GM23248 (cell line): Measurements from ENCODE around the gene TMEM132A. TPM values are rescaled to one million over a fixed set of nuclear protein-coding genes. Genes with fewer than 3 reads are reported as not detected.

Experiments
- DNase-seq: peaks from one replicate; pipeline ENCODE4 v3.0.0-alpha.2; 2015
- H2AFZ ChIP-seq: fragments of 200-600 bp; sonication (generic); 2 replicates; pipeline ENCODE4 v1.6.1; 2016; ENCODE audit warnings: antibody characterized with exemption
- H3F3A ChIP-seq: fragments of 200-600 bp; sonication (generic); 2 replicates; pipeline ENCODE4 v1.6.1; 2016; ENCODE audit warnings: mild to moderate bottlenecking, antibody characterized with exemption, mixed run types; ENCODE audit not compliant: insufficient read depth
- H3K27ac ChIP-seq: fragments of 200-600 bp; sonication (generic); 2 replicates; pipeline ENCODE4 v1.5.1; 2016; ENCODE audit warnings: mild to moderate bottlenecking
- H3K27me3 ChIP-seq: fragments of 200-600 bp; sonication (generic); replicated peaks from 2 replicates; pipeline ENCODE4 v1.6.1; 2016; ENCODE audit warnings: mild to moderate bottlenecking; ENCODE audit not compliant: insufficient read depth
- H3K36me3 ChIP-seq: fragments of 200-600 bp; sonication (generic); 2 replicates; pipeline ENCODE4 v1.6.1; 2016; ENCODE audit warnings: low read depth, mild to moderate bottlenecking
- H3K4me1 ChIP-seq: fragments of 200-600 bp; sonication (generic); 2 replicates; pipeline ENCODE4 v1.6.1; 2016; ENCODE audit warnings: mild to moderate bottlenecking; ENCODE audit not compliant: insufficient read depth
- H3K4me2 ChIP-seq: fragments of 200-600 bp; sonication (generic); one replicate; pipeline ENCODE4 v1.6.1; 2016; ENCODE audit warnings: mild to moderate bottlenecking; ENCODE audit not compliant: unreplicated experiment
- H3K4me3 ChIP-seq: fragments of 200-600 bp; sonication (generic); 2 replicates; pipeline ENCODE4 v1.5.1; 2016; ENCODE audit warnings: mild to moderate bottlenecking
- H3K79me2 ChIP-seq: fragments of 200-600 bp; sonication (generic); 2 replicates; pipeline ENCODE4 v1.6.1; 2016; ENCODE audit warnings: mild to moderate bottlenecking; ENCODE audit not compliant: insufficient read depth
- H3K9ac ChIP-seq: fragments of 200-600 bp; sonication (generic); 2 replicates; pipeline ENCODE4 v1.6.1; 2016; ENCODE audit warnings: mild to moderate bottlenecking
- H3K9me2 ChIP-seq: fragments of 200-600 bp; sonication (generic); 2 replicates; pipeline ENCODE4 v1.6.1; 2016; ENCODE audit warnings: mixed run types, mild to moderate bottlenecking, moderate library complexity; ENCODE audit not compliant: insufficient read depth
- H3K9me3 ChIP-seq: fragments of 200-600 bp; sonication (generic); one replicate; pipeline ENCODE4 v1.6.1; 2017; ENCODE audit warnings: low read depth
- H4K20me1 ChIP-seq: fragments of 200-600 bp; sonication (generic); 2 replicates; pipeline ENCODE4 v1.6.0; 2016; ENCODE audit not compliant: insufficient read depth
- EZH2 ChIP-seq: fragments of 200-600 bp; sonication (generic); IDR thresholded peaks from 2 replicates; pipeline ENCODE4 v1.6.1; 2018; ENCODE audit warnings: antibody characterized with exemption, mild to moderate bottlenecking; ENCODE audit not compliant: insufficient read depth, poor library complexity, severe bottlenecking
- EZH2phosphoT487 ChIP-seq: fragments of 200-600 bp; sonication (generic); IDR thresholded peaks from 2 replicates; pipeline ENCODE4 v1.6.1; 2018; ENCODE audit warnings: antibody characterized with exemption, moderate library complexity, mild to moderate bottlenecking, low read depth; ENCODE audit not compliant: insufficient read depth
- WGBS, 2 experiments: methylation state at CpG; one replicate each; pipeline ENCODE4 v1.1.6; 2015 to 2017; ENCODE audit warnings: low lambda C conversion rate in 2 of 2, low coverage in 1 of 2; ENCODE audit errors: missing lambda C conversion rate in 2 of 2; 5-methylcytosine and 5-hydroxymethylcytosine counted together
- in situ Hi-C: fragments of 300-500 bp; cut with MboI; formaldehyde crosslinking; loops from 2 replicates; pipeline ENCODE4 v1.15.0; 2020
- polyA plus RNA-seq: library from polyadenylated mRNA; unstranded; fragments of >200 nt; fragmentation: Nextera tagmentation; extraction: Ambion mirVana; gene quantifications from 2 replicates; pipeline ENCODE4 v1.2.1, GENCODE V29; 2016
- total RNA-seq: library from RNA; depleted of rRNA; stranded (reverse); fragments of >200 nt; shearing (Covaris generic); gene quantifications from 2 replicates; pipeline ENCODE4 v1.2.3, GENCODE V29; 2014

TMEM132A gene
- total and polyA plus RNA-seq, 2 experiments from 2014 or later, result 10.1 to 28.2 TPM

DNA sequence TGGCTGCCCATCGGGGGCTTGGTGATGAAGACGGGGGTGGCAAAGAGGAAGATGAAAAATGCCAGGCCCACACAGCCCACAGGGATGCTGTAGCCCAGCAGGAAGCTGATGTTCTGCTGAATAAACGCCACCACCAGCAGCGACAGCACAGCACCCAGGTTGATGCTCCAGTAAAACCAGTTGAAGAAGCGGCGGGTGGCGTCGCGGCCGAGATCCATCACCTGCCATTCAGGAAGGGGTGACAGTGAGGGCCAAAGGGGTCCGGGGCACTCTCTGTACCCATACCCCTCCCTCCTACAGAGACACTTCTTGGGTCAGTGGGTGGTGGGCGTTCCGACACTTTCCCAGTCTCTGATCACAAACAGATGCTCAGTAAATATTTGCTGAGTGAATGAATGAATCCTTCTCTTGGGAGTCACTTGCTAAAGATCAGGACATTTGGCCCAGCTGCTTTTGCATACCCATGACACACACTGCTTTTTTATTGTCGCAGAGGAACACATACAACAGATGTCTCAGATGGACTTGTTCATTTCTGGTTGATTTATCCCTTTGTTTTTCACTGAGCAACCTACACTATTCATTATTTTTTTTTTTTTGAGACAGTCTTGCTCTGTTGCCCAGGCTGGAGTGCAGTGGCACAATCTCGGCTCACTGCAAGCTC lies 22.5 kb downstream of the TMEM132A start:
- Histone ChIP-seq H3K36me3 (no peaks in the 10 kb centered on the region), H3K27ac (no peak overlapping the region), H3K4me1 (no peaks in the 10 kb centered on the region), H4K20me1 (no peaks in the 10 kb centered on the region), H3K9ac (no peak overlapping the region), H2AFZ (no peak overlapping the region), H3F3A (no peaks in the 10 kb centered on the region), H3K4me2 (no peak overlapping the region), H3K9me3 (no peaks in the 10 kb centered on the region), H3K4me3 (no peak overlapping the region), H3K27me3 (no peaks in the 10 kb centered on the region), H3K79me2 (no peaks in the 10 kb centered on the region), H3K9me2 (no peaks in the 10 kb centered on the region)
- DNase-seq, result no peak
- WGBS, 2 experiments, result 68 to 74% methylated on average over 15 of the region's 15 CpGs
- TF ChIP-seq EZH2 (no peak), EZH2phosphoT487 (no peak)
- in situ Hi-C loops, result no loop called here

GRCh38 chr11:60947700-60948099 lies 23.4 kb downstream of the TMEM132A start:
- no peaks in the 10 kb centered on the region for H3K27me3 ChIP-seq
- no peak overlapping the region for H2AFZ ChIP-seq
- no peak overlapping the region for H3K9ac ChIP-seq
- no peaks in the 10 kb centered on the region for H3F3A ChIP-seq
- no peaks in the 10 kb centered on the region for H4K20me1 ChIP-seq
- no peak for DNase-seq
- H3K79me2 ChIP-seq, result no peaks in the 10 kb centered on the region
- no peaks in the 10 kb centered on the region for H3K9me2 ChIP-seq
- in situ Hi-C loops, result no loop called here
- TF ChIP-seq EZH2phosphoT487 (no peak), EZH2 (no peak)
- no peaks in the 10 kb centered on the region for H3K4me1 ChIP-seq
- H3K4me2 ChIP-seq, result no peak overlapping the region
- no peaks in the 10 kb centered on the region for H3K36me3 ChIP-seq
- 43 to 46% methylated on average over 2 of the region's 2 CpGs for WGBS, 2 experiments
- H3K4me3 ChIP-seq, result no peak overlapping the region
- H3K27ac ChIP-seq, result no peak overlapping the region
- H3K9me3 ChIP-seq, result no peaks in the 10 kb centered on the region

DNA sequence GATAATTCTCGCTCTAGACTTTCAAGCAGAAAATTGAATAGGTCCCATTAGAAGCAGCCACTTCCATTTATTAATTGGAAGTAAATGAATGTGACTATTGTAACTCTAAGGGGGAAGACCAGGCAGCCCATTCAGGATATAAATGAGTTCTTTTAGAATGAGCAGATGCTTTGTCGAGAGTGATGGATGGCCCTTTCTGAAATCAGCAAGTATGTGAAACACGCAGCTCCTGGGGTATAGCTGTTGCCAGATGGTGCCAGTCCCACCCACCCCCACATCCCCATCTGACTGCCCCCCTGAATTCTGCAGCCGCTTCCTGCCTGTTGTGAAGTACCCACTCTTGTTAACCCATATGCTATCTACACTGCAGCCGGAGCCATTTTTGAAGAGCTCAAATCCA lies 24.0 kb downstream of the TMEM132A start:
- Histone ChIP-seq H3K9ac (no peak overlapping the region), H4K20me1 (no peaks in the 10 kb centered on the region), H3K4me3 (no peak overlapping the region), H3K27ac (no peak overlapping the region), H2AFZ (no peak overlapping the region), H3K9me3 (no peaks in the 10 kb centered on the region), H3K79me2 (no peaks in the 10 kb centered on the region), H3F3A (no peaks in the 10 kb centered on the region), H3K4me2 (no peak overlapping the region), H3K27me3 (no peaks in the 10 kb centered on the region), H3K36me3 (no peaks in the 10 kb centered on the region), H3K9me2 (no peaks in the 10 kb centered on the region), H3K4me1 (no peaks in the 10 kb centered on the region)
- in situ Hi-C loops, result no loop called here
- DNase-seq, result no peak
- WGBS, 2 experiments, result 93% methylated on average over 5 of the region's 5 CpGs
- TF ChIP-seq EZH2phosphoT487 (no peak), EZH2 (no peak)

DNA sequence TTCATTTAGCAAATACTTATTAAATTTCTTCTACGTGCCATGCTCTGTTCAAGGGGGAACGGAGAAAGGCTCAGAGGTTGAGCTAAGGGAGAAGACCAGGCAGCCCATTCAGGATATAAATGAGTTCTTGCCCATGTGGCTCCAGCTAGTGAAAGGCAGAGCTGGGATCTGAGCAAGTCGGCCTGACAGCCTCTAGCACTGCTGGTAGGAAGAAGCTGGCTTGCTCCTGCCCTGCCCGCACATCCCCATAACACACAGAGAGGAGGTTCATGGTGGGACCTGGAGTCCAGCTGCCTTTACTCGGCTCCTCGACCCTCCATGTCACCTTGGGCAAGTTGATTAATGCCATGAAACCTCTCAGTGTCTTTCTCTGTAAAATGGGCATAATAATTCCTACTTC lies 25.8 kb downstream of the TMEM132A start:
- no peak for TF ChIP-seq EZH2
- TF ChIP-seq EZH2phosphoT487, result no peak
- H3K79me2 ChIP-seq, result no peaks in the 10 kb centered on the region
- no peaks in the 10 kb centered on the region for H3F3A ChIP-seq
- in situ Hi-C loops, result no loop called here
- H3K4me1 ChIP-seq, result no peaks in the 10 kb centered on the region
- no peaks in the 10 kb centered on the region for H3K36me3 ChIP-seq
- H3K27me3 ChIP-seq, result no peaks in the 10 kb centered on the region
- H3K9me3 ChIP-seq, result no peaks in the 10 kb centered on the region
- H3K4me2 ChIP-seq, result no peak overlapping the region
- WGBS, 2 experiments, result 81 to 86% methylated on average over 6 of the region's 6 CpGs
- H3K27ac ChIP-seq, result no peak overlapping the region
- no peaks in the 10 kb centered on the region for H4K20me1 ChIP-seq
- DNase-seq, result no peak
- no peak overlapping the region for H3K4me3 ChIP-seq
- H3K9me2 ChIP-seq, result no peaks in the 10 kb centered on the region
- no peak overlapping the region for H2AFZ ChIP-seq
- H3K9ac ChIP-seq, result no peak overlapping the region
